AG04450 (cell line): Measurements from ENCODE around the gene CDK5R2. TPM values are rescaled to one million over a fixed set of nuclear protein-coding genes. Genes with fewer than 3 reads are reported as not detected.
A peak's percentile ranks its signal among the peaks of the same experiment; 100 is the strongest.

Experiments used
- CTCF ChIA-PET: fragments of 300-600, 350-600 bp; formaldehyde crosslinking; extraction: SDS; loops from one replicate; lab custom pipeline; 2022; ENCODE audit warnings: antibody characterized with exemption, inconsistent platforms; lab: Charles Lee
- POLR2A ChIA-PET: fragments of 350-600 bp; formaldehyde crosslinking; extraction: SDS; loops from one replicate; lab custom pipeline; 2021; ENCODE audit warnings: antibody characterized with exemption, inconsistent platforms; lab: Yijun Ruan, JAX
- DNase-seq: peaks from one replicate; pipeline ENCODE4 v3.0.0-alpha.2; 2011; ENCODE audit warnings: low read depth, low spot score
- H3K27ac ChIP-seq: one replicate; pipeline ENCODE4 v1.5.1; 2012; ENCODE audit warnings: low read depth, low read length, control low read depth
- H3K27me3 ChIP-seq: one replicate; pipeline ENCODE4 v1.6.0; 2012; ENCODE audit warnings: low read length; ENCODE audit not compliant: control insufficient read depth, insufficient read depth
- H3K4me3 ChIP-seq: 2 replicates; pipeline ENCODE4 v1.5.1; 2011; ENCODE audit warnings: mild to moderate bottlenecking, low read depth, low read length, control low read depth
- H3K9me3 ChIP-seq: 2 replicates; pipeline ENCODE4 v1.5.1; 2012; ENCODE audit warnings: low read length; ENCODE audit not compliant: control insufficient read depth, insufficient read depth
- CTCF ChIP-seq: IDR thresholded peaks from 2 replicates; pipeline ENCODE4 v1.5.1; 2011; ENCODE audit warnings: low read depth, low read length, control low read depth, inconsistent platforms
- polyA plus RNA-seq: library from polyadenylated mRNA; depleted of rRNA; stranded (reverse); fragments of >200 nt; gene quantifications from 2 replicates; pipeline ENCODE4 v1.2.3, GENCODE V29; 2011

Gene CDK5R2
- polyA plus RNA-seq, 1 experiment = 0.05 TPM

DNA sequence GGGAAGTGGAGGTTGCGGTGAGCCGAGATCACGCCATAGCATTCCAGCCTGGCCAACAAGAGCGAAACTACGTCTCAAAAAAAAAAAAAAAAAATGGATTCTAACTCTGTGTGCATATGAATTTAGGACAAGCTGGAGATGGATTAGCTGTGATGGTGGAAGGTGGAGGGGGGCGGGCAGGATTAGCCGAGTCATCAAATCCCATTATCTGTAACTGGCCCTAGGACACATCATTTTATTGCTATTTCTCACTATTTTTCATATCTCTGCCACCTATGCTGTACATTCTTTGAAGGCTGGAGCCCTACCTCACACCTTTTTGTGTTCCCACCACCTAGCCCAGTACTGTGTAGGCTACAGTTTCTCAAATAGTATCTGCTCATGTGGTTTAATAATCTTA, 7.3 kb upstream of the CDK5R2 start:
- H3K9me3 ChIP-seq = no peaks in the 10 kb centered on the region
- POLR2A ChIA-PET = interaction anchor here (0.6 to 0.7 kb wide), 2 partner anchors 22 to 64 kb away, joined by 4 to 5 read pairs; no protein-coding TSS in a partner anchor
- DNase-seq = no peak
- CTCF ChIA-PET = interaction anchor here (0.7 kb wide), 1 partner anchor 578 kb away, joined by 3 read pairs; no protein-coding TSS in a partner anchor
- no peak overlapping the region for H3K27ac ChIP-seq
- H3K27me3 ChIP-seq = peaks cover 26% of the 10 kb centered on the region
- TF ChIP-seq CTCF = no peak
- no peak overlapping the region for H3K4me3 ChIP-seq

DNA sequence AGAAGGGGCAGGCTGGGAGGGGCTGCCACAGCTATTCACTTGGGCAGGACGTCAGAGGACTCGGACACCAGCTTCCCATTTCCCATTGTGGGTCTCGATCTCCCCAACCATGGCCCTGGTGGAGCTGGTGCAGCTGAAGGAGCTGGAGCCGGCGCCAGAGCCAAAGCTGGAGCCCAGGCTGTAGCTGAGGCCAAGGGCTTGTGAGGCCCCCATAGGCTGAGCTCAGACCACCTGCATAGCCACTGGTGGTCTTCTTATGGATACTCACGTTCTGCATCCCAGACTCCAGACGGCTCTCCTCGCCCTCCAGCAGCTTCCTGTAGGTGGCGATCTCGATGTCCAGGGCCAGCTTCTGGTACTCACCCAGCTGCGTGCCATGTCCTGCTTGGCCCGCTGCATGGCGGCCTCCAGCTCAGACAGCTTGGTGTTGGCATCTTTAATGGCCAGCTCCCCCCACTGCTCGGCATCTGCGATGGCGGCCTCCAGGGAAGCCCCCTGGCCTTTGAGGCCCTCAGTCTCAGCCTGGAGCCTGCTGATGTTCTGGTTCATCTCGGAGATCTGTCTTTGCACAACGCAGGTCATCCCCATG, 6.0 kb upstream of the CDK5R2 start:
- CTCF ChIA-PET = interaction anchor here (0.9 kb wide), 1 partner anchor 12 kb away, joined by 3 read pairs; no protein-coding TSS in a partner anchor
- DNase-seq = no peak
- TF ChIP-seq CTCF = 0 out of 2 replicates have a peak, but pooled peaks have one; percentile 6
- POLR2A ChIA-PET = no interaction called here
- Histone ChIP-seq H3K9me3 (no peaks in the 10 kb centered on the region), H3K27ac (no peak overlapping the region), H3K4me3 (no peak overlapping the region), H3K27me3 (peaks cover 36% of the 10 kb centered on the region)

- Histone ChIP-seq H3K27me3 (peaks cover 38% of the 10 kb centered on the region), H3K27ac (no peak overlapping the region), H3K4me3 (no peak overlapping the region), H3K9me3 (no peaks in the 10 kb centered on the region; the same call in 1 of the 2 replicates)
- no peak for TF ChIP-seq CTCF
- no peak for DNase-seq
- CTCF ChIA-PET = no interaction called here
- POLR2A ChIA-PET = no interaction called here
These were observed 4.7 kb upstream of the CDK5R2 start for GRCh38 chr2:218954541-218955300.

DNA sequence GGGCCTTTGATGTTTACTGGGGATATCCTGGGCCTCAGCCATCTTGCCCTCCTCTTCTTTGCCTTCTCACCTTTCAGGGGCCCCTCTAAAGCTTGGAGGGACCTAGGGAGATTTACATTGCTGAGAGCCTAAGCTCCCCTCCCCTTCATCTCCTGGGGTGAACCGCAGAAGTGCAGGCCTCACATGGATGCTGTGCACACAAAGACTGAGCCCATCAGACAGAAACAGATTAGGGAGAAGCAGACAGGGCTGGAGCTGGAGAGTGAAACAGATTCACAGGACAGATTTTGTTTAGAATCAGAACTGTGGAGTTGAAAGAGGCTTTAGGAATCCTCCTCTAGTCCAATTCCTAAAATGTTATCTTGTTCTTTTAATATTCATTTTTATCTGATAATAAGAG, 3.4 kb upstream of the CDK5R2 start:
- ChIA-PET CTCF (interaction anchor here (0.6 kb wide), 1 partner anchor 9 kb away, joined by 3 read pairs; no protein-coding TSS in a partner anchor), POLR2A (no interaction called here)
- no peak for DNase-seq
- no peak for TF ChIP-seq CTCF
- no peaks in the 10 kb centered on the region; the same call in 1 of the 2 replicates for H3K9me3 ChIP-seq
- H3K27ac ChIP-seq = no peak overlapping the region
- peaks cover 46% of the 10 kb centered on the region for H3K27me3 ChIP-seq
- H3K4me3 ChIP-seq = no peak overlapping the region

DNA sequence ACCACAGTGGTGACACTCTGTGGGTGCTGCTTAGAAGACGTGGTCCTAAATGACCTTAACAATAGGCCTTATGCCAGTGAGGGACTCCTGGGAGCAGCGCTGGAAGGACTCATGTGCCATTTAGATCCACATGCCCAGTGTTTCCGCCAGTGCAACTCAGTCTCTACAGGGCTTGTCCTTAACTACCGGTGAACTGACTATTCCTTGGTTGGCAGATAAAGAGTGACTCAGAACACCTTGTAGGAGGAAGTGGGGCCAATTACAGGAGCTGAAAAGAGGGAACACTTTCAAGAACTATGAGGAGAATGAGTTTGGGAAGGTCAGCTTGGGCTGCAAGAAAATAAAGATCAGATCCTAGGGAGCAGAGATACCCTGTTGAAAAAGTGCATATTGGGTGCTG, 1.8 kb upstream of the CDK5R2 start:
- Histone ChIP-seq H3K27ac (no peak overlapping the region), H3K27me3 (peaks cover 57% of the 10 kb centered on the region), H3K9me3 (peaks cover 5% of the 10 kb centered on the region), H3K4me3 (no peak overlapping the region)
- ChIA-PET CTCF (no interaction called here), POLR2A (no interaction called here)
- TF ChIP-seq CTCF = no peak
- no peak for DNase-seq
